MCF 10A (cell line): ENCODE data around the gene SETX. TPM values are rescaled to one million over a fixed set of nuclear protein-coding genes. Genes with fewer than 3 reads are reported as not detected.

Experiments
- BruUV-seq: library from RNA; stranded (reverse); fragments of 400-500 nt; replicated peaks from 2 replicates; lab custom pipeline; 2021; lab: Mats Ljungman, UMichigan
- CTCF ChIA-PET: fragments of 300-600 bp; sonication (Branson Sonifier 250); formaldehyde crosslinking; extraction: SDS; loops from one replicate; lab custom pipeline; 2021; ENCODE audit warnings: antibody characterized with exemption, inconsistent platforms; lab: Yijun Ruan, JAX
- POLR2A ChIA-PET: fragments of 300-600, 350-650 bp; sonication (Branson Sonifier 250); formaldehyde crosslinking; extraction: SDS; loops from one replicate; lab custom pipeline; 2020; ENCODE audit warnings: antibody characterized with exemption, inconsistent platforms; lab: Yijun Ruan, JAX
- DNase-seq: peaks from one replicate; pipeline ENCODE4 v3.0.0-alpha.2; 2018; ENCODE audit not compliant: unreplicated experiment
- H3K27ac Mint-ChIP-seq: one replicate; pipeline ENCODE4 v1.8.0; 2022; ENCODE audit warnings: mild to moderate bottlenecking, low read depth, mixed read lengths; ENCODE audit not compliant: unreplicated experiment
- H3K27me3 Mint-ChIP-seq: one replicate; pipeline ENCODE4 v1.8.0; 2022; ENCODE audit warnings: mixed read lengths; ENCODE audit not compliant: insufficient read depth, unreplicated experiment
- H3K36me3 Mint-ChIP-seq: one replicate; pipeline ENCODE4 v1.8.0; 2022; ENCODE audit warnings: mild to moderate bottlenecking, moderate library complexity, mixed read lengths; ENCODE audit not compliant: insufficient read depth, unreplicated experiment
- H3K4me1 Mint-ChIP-seq: one replicate; pipeline ENCODE4 v1.8.0; 2022; ENCODE audit warnings: mixed read lengths; ENCODE audit not compliant: insufficient read depth, unreplicated experiment
- H3K4me3 Mint-ChIP-seq: one replicate; pipeline ENCODE4 v1.8.0; 2022; ENCODE audit warnings: mild to moderate bottlenecking, moderate library complexity, mixed read lengths; ENCODE audit not compliant: unreplicated experiment
- H3K9me3 Mint-ChIP-seq: one replicate; pipeline ENCODE4 v1.8.0; 2022; ENCODE audit warnings: mixed read lengths; ENCODE audit not compliant: unreplicated experiment
- intact Hi-C: fragments of 100-400 bp; cut with micrococcal nuclease; formaldehyde crosslinking; loops from 2 replicates; pipeline ENCODE4 v1.14.1; 2022
- total RNA-seq: library from RNA; stranded (reverse); gene quantifications from 2 replicates; pipeline ENCODE4 v1.2.3, GENCODE V29; 2022
- TF ChIP-seq, protein P1 (sequence below): fragments of 200-600 bp; IDR thresholded peaks from one replicate; pipeline ENCODE4 v1.8.0; 2022; ENCODE audit warnings: antibody characterized with exemption, mild to moderate bottlenecking; ENCODE audit not compliant: unreplicated experiment

SETX gene
- total RNA-seq, 1 experiment from 2014 or later: 41.1 TPM

DNA sequence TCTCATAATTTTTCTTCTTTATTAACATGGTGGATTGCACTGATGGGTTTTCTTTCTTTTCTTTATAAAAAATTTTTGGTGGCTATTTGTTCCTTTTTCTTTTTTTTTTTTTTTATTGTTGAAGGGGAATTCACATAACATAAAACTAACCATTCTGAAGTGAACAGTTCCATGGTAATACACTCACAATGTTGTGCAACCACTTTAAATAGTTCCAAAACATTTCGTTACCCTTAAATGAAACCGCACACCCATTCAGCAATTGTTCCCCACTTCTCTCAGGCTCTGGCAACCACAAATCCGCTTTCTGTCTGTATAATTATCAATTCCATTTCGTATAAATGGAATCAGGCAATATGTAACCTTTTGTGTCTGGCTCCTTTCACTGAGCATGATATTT, 11.7 kb upstream of the SETX start:
- Mint-ChIP-seq H3K4me3 (no peak overlapping the region), H3K4me1 (no peaks in the 10 kb centered on the region), H3K9me3 (no peaks in the 10 kb centered on the region), H3K36me3 (no peaks in the 10 kb centered on the region), H3K27me3 (no peaks in the 10 kb centered on the region), H3K27ac (no peak overlapping the region)
- no TSS peak for BruUV-seq
- POLR2A ChIA-PET: interaction anchor here (1.3 kb wide), 1 partner anchor 11 kb away, joined by 4 read pairs; the partner anchor contains the start of gene SETX
- DNase-seq: no peak
- TF ChIP-seq, protein P1, sequence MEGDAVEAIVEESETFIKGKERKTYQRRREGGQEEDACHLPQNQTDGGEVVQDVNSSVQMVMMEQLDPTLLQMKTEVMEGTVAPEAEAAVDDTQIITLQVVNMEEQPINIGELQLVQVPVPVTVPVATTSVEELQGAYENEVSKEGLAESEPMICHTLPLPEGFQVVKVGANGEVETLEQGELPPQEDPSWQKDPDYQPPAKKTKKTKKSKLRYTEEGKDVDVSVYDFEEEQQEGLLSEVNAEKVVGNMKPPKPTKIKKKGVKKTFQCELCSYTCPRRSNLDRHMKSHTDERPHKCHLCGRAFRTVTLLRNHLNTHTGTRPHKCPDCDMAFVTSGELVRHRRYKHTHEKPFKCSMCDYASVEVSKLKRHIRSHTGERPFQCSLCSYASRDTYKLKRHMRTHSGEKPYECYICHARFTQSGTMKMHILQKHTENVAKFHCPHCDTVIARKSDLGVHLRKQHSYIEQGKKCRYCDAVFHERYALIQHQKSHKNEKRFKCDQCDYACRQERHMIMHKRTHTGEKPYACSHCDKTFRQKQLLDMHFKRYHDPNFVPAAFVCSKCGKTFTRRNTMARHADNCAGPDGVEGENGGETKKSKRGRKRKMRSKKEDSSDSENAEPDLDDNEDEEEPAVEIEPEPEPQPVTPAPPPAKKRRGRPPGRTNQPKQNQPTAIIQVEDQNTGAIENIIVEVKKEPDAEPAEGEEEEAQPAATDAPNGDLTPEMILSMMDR: no peak
- intact Hi-C loops: no loop called here
- CTCF ChIA-PET: no interaction called here

DNA sequence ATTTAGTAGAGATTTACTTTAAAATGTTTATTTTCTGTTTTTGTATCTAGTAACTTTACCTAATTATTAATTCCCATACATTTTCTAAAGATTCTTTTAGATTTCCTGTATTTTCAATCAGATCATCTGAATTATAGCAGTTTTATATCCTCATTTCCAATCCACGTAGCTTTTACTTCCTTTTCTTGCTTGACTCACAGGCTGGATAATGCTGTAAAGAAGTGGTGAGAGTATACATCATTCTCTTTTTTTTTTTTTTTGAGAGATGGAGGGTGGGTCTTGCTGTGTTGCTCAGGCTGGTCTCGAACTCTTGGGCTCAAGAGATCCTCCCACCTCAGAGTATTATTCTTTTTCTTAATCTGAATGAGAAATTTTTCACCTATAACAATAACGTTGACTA, 11.2 kb upstream of the SETX start:
- ChIA-PET CTCF (no interaction called here), POLR2A (interaction anchor here (1.3 kb wide), 1 partner anchor 10 kb away, joined by 4 read pairs; the partner anchor contains the start of gene SETX)
- H3K36me3 Mint-ChIP-seq: no peaks in the 10 kb centered on the region
- no peak overlapping the region for H3K27ac Mint-ChIP-seq
- TF ChIP-seq, protein P1: no peak
- no peak overlapping the region for H3K4me3 Mint-ChIP-seq
- no peaks in the 10 kb centered on the region for H3K4me1 Mint-ChIP-seq
- BruUV-seq: no TSS peak
- no peaks in the 10 kb centered on the region for H3K27me3 Mint-ChIP-seq
- no peaks in the 10 kb centered on the region for H3K9me3 Mint-ChIP-seq
- DNase-seq: no peak
- intact Hi-C loops: no loop called here

DNA sequence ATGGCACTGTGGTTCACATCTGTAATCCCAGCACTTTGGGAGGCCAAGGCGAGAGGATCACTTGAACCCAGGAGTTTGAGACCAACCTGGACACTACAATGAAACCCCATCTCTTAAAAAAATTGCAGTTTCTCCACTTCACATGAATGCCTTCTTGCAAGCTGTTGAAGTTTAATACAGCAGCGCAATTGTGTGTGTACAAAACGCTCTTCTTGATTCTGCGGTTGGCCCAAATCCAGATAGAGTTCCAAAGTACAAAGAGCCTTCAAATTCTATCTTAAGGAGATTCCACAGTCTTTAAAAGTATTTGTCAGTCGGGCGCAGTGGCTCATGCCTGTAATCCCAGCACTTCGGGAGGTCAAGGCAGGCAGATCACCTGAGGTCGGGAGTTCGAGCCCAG, 9.3 kb upstream of the SETX start:
- CTCF ChIA-PET: interaction anchor here (0.6 kb wide), 1 partner anchor 10 kb away, joined by 4 read pairs; no protein-coding TSS in a partner anchor
- intact Hi-C loops: no loop called here

DNA sequence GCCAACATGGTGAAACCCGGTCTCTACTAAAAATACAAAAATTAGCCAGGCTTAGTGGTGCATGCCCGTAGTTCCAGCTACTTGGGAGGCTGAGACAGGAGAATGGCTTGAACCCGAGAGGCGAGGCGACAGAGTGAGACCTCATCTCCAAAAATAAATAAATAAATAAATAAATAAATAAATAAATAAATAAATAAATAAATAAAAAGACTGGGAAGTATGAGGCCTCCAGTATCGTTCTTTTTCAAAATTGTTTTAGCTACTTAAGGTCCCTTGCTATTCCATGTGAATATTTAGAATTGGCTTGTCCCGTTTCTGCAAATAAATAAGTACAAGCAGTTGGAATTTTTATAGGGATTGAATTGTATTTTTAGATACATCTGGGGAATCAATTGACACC, 3.0 kb upstream of the SETX start:
- no peak for DNase-seq
- intact Hi-C loops: no loop called here
- Mint-ChIP-seq H3K4me3 (no peak overlapping the region), H3K36me3 (peaks cover 8% of the 10 kb centered on the region), H3K27ac (no peak overlapping the region), H3K4me1 (peaks cover 9% of the 10 kb centered on the region), H3K27me3 (no peaks in the 10 kb centered on the region), H3K9me3 (no peaks in the 10 kb centered on the region)
- no TSS peak for BruUV-seq
- ChIA-PET POLR2A (no interaction called here), CTCF (no interaction called here)
- TF ChIP-seq, protein P1: no peak

More for the DNA sequence above, 9.3 kb upstream of the SETX start:
- BruUV-seq: no TSS peak
- no peaks in the 10 kb centered on the region for H3K9me3 Mint-ChIP-seq
- no peaks in the 10 kb centered on the region for H3K36me3 Mint-ChIP-seq
- POLR2A ChIA-PET: no interaction called here
- H3K27me3 Mint-ChIP-seq: no peaks in the 10 kb centered on the region
- no peaks in the 10 kb centered on the region for H3K4me1 Mint-ChIP-seq
- no peak overlapping the region for H3K27ac Mint-ChIP-seq
- DNase-seq: no peak
- TF ChIP-seq, protein P1: no peak
- H3K4me3 Mint-ChIP-seq: no peak overlapping the region
